SU-DHL-6 (cell line): Measurements from ENCODE around the gene AEN.

Source experiments
- H2AFZ ChIP-seq: fragments of 200-600 bp; sonication (generic); 2 replicates; pipeline ENCODE4 v1.6.1; 2014; ENCODE audit warnings: low read depth, mild to moderate bottlenecking, moderate library complexity, mixed read lengths, antibody characterized with exemption, low read length; ENCODE audit not compliant: severe bottlenecking
- H3F3A ChIP-seq: fragments of 200-600 bp; shearing (Covaris generic); 2 replicates; pipeline ENCODE4 v1.6.0; 2016; ENCODE audit warnings: antibody characterized with exemption, mild to moderate bottlenecking; ENCODE audit not compliant: insufficient read depth
- H3K27ac ChIP-seq: fragments of 200-600 bp; sonication (generic); 2 replicates; pipeline ENCODE4 v1.5.1; 2016; ENCODE audit warnings: low read depth, mild to moderate bottlenecking, low read length, moderate library complexity, mixed read lengths
- H3K27me3 ChIP-seq: fragments of 200-600 bp; sonication (generic), shearing (Covaris generic); 2 replicates; pipeline ENCODE4 v1.6.0; 2014; ENCODE audit warnings: mild to moderate bottlenecking, low read length
- H3K36me3 ChIP-seq: fragments of 200-600 bp; sonication (generic); 2 replicates; pipeline ENCODE4 v1.6.1; 2014; ENCODE audit warnings: mild to moderate bottlenecking, low read length, mixed read lengths
- H3K4me2 ChIP-seq: fragments of 300-600, 200-600 bp; shearing (Covaris generic), sonication (generic); 2 replicates; pipeline ENCODE4 v1.6.0; 2014; ENCODE audit warnings: low read length, low read depth, mild to moderate bottlenecking; ENCODE audit not compliant: poor library complexity, severe bottlenecking
- H3K4me3 ChIP-seq: fragments of 200-600 bp; sonication (generic); 2 replicates; pipeline ENCODE4 v1.5.1; 2014; ENCODE audit warnings: antibody characterized with exemption, low read length, mild to moderate bottlenecking, mixed read lengths; ENCODE audit not compliant: insufficient read depth, poor library complexity, severe bottlenecking
- H3K79me2 ChIP-seq: fragments of 200-600 bp; sonication (generic); 2 replicates; pipeline ENCODE4 v1.6.1; 2014; ENCODE audit warnings: mild to moderate bottlenecking, low read length, moderate library complexity; ENCODE audit not compliant: insufficient read depth
- H3K9ac ChIP-seq: fragments of 200-600 bp; sonication (generic); 2 replicates; pipeline ENCODE4 v1.7.0; 2014; ENCODE audit warnings: mild to moderate bottlenecking, low read length
- H3K9me2 ChIP-seq: fragments of 200-600 bp; sonication (generic); replicated peaks from 2 replicates; pipeline ENCODE4 v1.6.1; 2014; ENCODE audit warnings: low read length; ENCODE audit not compliant: insufficient read depth
- H3K9me3 ChIP-seq: fragments of 200-600 bp; sonication (generic); 2 replicates; pipeline ENCODE4 v1.6.1; 2014; ENCODE audit warnings: low read length, mixed read lengths; ENCODE audit not compliant: insufficient read depth
- H4K20me1 ChIP-seq: fragments of 200-600 bp; sonication (generic); 2 replicates; pipeline ENCODE4 v1.6.1; 2014; ENCODE audit warnings: low read depth, mild to moderate bottlenecking, antibody characterized with exemption, low read length, moderate library complexity, mixed read lengths
- CTCF ChIP-seq: fragments of 200-600 bp; sonication (generic); IDR thresholded peaks from one replicate; pipeline ENCODE4 v1.5.1; 2017; ENCODE audit warnings: antibody characterized with exemption, mild to moderate bottlenecking, low read length, moderate library complexity; ENCODE audit not compliant: insufficient read depth, poor library complexity, severe bottlenecking
- EZH2phosphoT487 ChIP-seq: fragments of 200-600 bp; sonication (generic), shearing (Covaris generic); conservative IDR thresholded peaks from 2 replicates; pipeline ENCODE4 v1.6.1; 2018; ENCODE audit warnings: mild to moderate bottlenecking, antibody characterized with exemption, low read length, moderate library complexity, mixed read lengths

The AEN gene

GRCh38 chr15:88656760-88657221 lies 35.7 kb downstream of the AEN start:
- Histone ChIP-seq H2AFZ (no peak overlapping the region), H3K4me2 (no peak overlapping the region), H3K36me3 (no peaks in the 10 kb centered on the region), H3K9ac (no peak overlapping the region), H3K27me3 (no peaks in the 10 kb centered on the region), H3K27ac (0 out of 2 replicates have a peak overlapping the region, but pooled peaks have one; percentile 6), H4K20me1 (no peaks in the 10 kb centered on the region), H3K9me3 (no peaks in the 10 kb centered on the region), H3K79me2 (no peaks in the 10 kb centered on the region), H3K4me3 (no peak overlapping the region), H3F3A (no peaks in the 10 kb centered on the region), H3K9me2 (no peaks in the 10 kb centered on the region)
- TF ChIP-seq CTCF = no peak
- TF ChIP-seq EZH2phosphoT487 = no peak

GRCh38 chr15:88657326-88658069 lies 36.4 kb downstream of the AEN start:
- H3K9ac ChIP-seq = no peak overlapping the region
- no peaks in the 10 kb centered on the region for H3K36me3 ChIP-seq
- H4K20me1 ChIP-seq = no peaks in the 10 kb centered on the region
- no peak overlapping the region for H3K4me3 ChIP-seq
- no peak overlapping the region for H2AFZ ChIP-seq
- no peaks in the 10 kb centered on the region for H3F3A ChIP-seq
- no peaks in the 10 kb centered on the region for H3K79me2 ChIP-seq
- no peak overlapping the region for H3K4me2 ChIP-seq
- no peak for TF ChIP-seq EZH2phosphoT487
- peak; percentile 11 for TF ChIP-seq CTCF
- no peak overlapping the region for H3K27ac ChIP-seq
- H3K27me3 ChIP-seq = no peaks in the 10 kb centered on the region
- H3K9me3 ChIP-seq = no peaks in the 10 kb centered on the region
- H3K9me2 ChIP-seq = no peaks in the 10 kb centered on the region

DNA sequence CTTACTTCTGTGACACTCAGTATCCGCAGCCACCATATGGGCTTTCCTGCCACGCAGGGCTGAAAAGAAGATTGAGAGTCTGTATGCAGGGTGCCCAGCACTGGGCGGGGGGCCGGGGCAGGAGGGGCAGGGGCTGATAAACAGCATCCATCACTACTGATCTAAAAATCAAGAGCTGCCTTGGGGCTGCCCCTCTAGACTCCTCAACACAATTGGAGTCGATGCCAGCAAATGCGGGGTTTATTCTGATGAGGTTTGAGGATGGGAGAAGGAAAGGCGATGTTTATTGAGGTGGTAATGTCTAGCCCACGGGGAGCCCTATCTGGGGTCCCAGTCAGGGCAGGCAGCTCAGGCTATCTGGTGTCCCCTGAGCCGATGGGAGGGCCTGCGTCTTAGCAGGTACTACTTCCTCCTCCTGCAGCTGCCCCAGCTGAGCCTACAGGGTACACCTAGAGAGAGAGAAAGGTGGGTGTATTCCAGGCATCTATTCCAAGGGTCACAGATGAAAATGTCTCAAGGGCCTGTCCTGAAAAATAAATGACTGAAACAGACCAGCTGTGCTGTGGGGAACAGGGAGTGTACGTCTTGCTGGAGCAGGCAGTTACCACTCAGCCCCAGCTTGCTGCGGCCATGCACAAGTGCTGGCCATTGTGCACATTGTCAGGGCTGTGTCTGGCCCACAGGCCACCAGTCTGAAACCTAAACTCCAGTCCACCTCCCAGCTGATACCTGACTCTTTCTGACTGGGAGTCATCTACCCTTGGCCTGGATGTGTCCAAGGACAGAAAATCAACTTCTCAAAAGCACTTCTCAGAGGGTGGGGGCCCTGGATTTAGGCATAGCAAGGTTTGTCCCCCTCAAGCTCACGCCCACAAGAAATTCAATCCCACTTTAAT lies 37.2 kb downstream of the AEN start:
- TF ChIP-seq EZH2phosphoT487 (no peak), CTCF (no peak)
- Histone ChIP-seq H3K4me3 (no peak overlapping the region), H3K36me3 (no peaks in the 10 kb centered on the region), H3K9ac (no peak overlapping the region), H3K4me2 (no peak overlapping the region), H3K79me2 (no peaks in the 10 kb centered on the region), H3K27me3 (no peaks in the 10 kb centered on the region), H4K20me1 (no peaks in the 10 kb centered on the region), H3K9me3 (no peaks in the 10 kb centered on the region), H2AFZ (no peak overlapping the region), H3K27ac (no peak overlapping the region), H3F3A (no peaks in the 10 kb centered on the region), H3K9me2 (no peaks in the 10 kb centered on the region)
